Forelimb muscle (tissue), 1 donor: ENCODE results near the gene CCDC142. TPM values are rescaled to one million over a fixed set of nuclear protein-coding genes. Genes with fewer than 3 reads are reported as not detected.
A peak's percentile ranks its signal among the peaks of the same experiment; 100 is the strongest.
"Not testable (repeated sequence)": the region's sequence is repeated elsewhere in the genome, so short reads cannot be mapped to it uniquely, and the experiment has no call there.

Source experiments
- DNase-seq: peaks from one replicate; pipeline ENCODE4 v3.0.0-alpha.2; 2013; ENCODE audit warnings: low read depth
- polyA plus RNA-seq: library from polyadenylated mRNA; unstranded; fragments of 120-200 nt; gene quantifications from one replicate; pipeline ENCODE4 v1.2.1, GENCODE V29; 2013; ENCODE audit not compliant: insufficient read length

CCDC142 gene
- polyA plus RNA-seq, 1 donor = 9.9 TPM

DNA sequence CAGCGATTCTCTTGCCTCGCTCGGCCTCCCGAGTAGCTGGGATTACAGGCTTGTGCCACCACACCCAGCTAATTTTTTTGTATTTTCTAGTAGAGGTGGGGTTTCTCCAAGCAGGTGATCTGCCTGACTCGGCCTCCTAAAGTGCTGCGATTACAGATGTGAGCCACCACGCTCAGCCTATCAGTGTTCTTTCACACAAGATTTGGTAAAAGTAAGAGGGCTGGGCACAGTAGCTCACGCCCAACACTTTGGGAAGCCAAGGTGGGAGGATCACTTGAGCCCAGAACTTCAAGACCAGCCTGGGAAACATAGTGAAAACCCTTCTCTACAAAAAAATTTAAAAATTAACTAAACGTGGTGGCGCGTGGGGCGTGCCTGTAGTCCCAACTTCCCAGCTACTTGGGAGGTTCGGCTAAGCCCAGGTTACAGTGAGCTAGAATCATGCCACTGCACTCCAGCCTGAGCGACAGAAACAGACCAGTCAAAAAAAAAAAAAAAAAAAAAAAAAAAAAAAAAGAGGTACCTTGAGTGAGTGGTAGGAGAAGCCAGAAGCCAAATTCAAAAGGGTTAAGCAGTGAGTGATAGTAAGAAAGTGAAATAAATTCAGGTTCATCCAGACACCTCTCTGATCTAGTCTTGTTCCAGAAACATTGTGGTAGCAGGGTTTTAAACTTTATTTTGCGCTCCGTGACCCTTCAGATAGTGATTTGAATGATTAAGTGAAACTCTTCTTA, 11.3 kb downstream of the CCDC142 start:
- DNase-seq = no peak

DNA sequence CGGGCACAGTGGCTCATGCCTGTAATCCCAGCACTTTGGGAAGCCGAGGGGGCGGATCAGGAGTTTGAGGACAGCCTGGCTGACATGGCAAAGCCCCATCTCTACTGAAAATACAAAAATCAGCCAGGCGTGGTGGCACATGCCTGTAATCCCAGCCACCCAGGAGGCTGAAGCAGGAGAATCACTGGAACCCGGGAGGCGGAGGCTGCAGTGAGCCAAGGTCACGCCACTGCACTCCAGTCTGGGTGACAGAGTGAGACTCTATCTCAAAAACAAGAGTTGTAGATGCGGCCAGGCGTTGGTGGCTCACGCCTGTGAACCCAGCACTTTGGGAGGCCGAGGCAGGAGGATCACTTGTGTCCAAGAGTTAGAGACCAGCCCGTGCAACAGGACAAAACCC, 12.1 kb downstream of the CCDC142 start:
- not testable (repeated sequence) for DNase-seq

DNA sequence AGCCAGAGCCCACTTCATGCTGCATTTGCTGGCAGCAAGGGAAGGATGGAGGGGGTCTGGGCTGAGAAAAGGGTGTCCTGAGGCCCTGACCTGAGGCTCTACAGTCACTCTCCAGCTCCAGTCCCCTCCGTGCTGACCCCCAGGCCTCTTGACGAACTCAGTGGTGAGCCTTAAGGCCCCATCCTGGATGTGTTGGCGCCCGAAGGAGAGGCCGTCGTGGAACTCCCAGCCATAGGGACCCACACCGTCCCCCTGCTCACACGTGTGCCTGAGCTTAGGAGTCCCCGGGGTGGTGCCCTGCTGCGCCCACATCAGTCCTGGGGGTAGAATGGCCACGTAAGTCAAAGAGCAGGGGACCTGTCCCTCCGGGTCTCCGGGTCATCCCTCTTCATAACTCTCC, 18.4 kb downstream of the CCDC142 start:
- DNase-seq = no peak

- DNase-seq = no peak
These were observed 20.1 kb downstream of the CCDC142 start for GRCh38 chr2:74462786-74463105.

GRCh38 chr2:74462054-74462785, 20.6 kb downstream of the CCDC142 start:
- no peak for DNase-seq

DNA sequence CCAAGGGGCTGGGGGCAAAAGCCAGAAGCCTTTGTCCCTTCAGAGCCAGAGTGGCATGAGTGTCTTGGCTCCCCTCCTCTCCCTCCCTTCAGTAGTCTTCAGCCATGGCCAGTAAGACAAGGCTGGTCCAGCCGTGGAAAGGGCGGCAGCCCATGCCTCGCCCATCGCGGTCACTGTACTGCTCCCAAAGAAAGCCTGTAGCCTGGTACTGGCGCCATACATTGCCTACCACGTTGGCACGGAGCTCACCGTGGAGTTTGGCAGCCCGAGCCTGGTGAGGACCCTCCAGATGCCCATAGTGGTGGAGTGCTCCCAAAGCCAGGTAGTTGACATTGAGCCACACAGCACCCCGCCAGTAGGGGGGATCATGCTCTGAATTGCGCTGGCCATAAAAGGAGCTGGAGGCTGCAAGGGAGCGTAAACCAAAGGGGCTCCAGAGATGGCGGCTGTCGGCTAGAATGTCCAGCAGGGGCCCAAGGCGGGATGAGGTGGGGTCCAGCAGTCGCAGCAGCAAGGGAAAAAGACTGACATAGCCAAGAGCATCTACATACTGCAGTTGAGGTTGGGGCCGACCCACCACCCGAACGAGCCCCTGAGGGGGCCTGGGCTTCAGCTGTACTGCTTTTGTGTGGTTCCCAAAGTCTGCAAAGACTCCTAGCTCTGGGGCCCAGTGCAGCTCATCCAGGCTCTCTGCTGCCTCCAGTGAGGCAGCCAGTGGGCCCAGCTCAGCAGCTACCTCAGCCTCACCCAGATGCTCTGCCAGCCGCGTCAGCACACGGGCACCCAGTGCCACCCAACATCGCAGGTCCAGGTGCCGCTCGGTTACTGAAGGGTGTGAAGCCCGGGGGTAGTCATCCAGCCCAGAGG, 21.4 kb downstream of the CCDC142 start:
- DNase-seq = no peak

- DNase-seq = not testable (repeated sequence)
These were observed 22.6 kb downstream of the CCDC142 start for GRCh38 chr2:74460187-74460586.

DNA sequence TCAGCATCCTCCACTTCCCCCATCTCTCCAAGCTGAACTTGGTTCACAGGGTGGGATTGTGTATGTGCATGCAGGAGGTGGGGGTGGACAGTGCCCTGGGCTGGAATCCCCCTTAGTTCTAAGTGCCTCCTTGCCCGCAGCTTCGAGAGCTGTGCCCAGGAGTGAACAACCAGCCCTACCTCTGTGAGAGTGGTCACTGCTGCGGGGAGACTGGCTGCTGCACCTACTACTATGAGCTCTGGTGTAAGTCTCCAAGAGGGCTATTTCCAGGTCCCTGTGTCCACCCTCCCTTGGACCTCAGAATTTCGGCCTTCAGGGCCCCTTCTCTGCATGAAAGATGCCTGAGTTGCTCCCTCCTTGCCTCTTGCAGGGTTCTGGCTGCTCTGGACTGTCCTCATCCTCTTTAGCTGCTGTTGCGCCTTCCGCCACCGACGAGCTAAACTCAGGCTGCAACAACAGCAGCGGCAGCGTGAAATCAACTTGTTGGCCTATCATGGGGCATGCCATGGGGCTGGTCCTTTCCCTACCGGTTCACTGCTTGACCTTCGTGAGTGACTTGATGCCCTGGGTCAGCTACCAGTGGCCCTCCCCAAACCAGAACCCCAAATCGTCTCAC, 23.2 kb downstream of the CCDC142 start:
- DNase-seq = not testable (repeated sequence)

DNA sequence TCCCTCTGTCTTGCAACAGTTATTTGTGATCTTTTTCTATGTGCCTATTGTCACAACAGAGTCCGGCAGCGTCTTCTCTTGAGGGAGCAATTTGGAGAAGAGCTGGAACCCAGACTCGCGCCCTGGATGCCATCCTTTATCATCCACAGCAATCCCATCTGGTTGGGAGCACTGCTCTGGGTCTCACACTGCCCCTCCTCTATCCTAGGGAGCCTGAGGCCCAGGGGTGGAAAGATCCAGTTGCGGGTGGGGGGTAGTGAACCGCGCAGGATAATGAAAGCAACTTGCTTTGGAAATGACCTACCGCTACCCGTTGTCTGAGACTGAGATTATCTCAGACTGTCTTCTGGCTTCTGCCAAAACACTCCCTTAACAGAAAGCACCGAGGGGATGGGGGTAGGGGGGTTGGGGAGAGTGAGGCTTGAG, 23.8 kb downstream of the CCDC142 start:
- DNase-seq = no peak

DNA sequence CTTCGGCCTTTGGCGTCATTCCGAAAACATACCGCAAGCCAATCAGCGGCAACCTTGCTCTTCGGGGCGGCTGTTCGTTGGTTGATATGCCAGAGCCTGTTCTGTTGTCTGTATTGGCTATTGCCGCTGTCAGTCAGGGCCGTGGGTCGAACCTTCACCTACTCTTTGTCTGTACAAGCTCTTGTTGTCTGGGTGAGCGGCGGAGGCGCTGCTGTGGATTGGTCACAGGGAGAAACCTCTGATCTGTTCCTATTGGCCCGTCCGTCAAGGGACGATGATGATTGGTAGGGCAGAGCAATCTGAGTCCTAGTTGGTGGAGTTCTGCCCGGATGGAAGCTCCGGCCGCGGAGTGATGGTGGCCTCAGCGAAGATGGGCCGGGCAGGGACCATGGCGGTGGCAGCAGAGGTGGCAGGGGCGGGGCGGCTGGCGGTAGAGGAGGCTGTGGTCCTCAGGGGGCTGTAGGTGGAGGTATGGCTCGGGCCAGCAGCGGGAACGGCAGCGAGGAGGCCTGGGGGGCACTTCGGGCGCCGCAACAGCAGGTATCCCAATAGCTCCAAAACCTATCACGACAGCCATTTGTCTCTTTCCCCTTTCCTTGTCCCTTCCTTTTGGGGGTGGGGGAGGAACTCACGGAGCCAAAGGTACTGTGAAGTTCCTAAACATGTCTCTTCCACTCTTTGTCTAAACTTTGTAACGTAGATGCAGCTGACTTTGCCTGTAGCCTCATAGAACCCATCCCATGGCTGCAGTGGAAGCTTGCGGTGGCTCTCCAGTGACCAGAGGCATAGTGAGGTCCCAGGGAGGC, 24.5 kb downstream of the CCDC142 start, which contains the start of gene WBP1:
Gene WBP1 (plus strand): TSS at position 307 of the 806 bp plus-strand sequence. CDS start 165 bp downstream, at position 472.
- peak; percentile 100 for DNase-seq

GRCh38 chr2:74457549-74458131, 25.2 kb downstream of the CCDC142 start:
- no peak for DNase-seq

DNA sequence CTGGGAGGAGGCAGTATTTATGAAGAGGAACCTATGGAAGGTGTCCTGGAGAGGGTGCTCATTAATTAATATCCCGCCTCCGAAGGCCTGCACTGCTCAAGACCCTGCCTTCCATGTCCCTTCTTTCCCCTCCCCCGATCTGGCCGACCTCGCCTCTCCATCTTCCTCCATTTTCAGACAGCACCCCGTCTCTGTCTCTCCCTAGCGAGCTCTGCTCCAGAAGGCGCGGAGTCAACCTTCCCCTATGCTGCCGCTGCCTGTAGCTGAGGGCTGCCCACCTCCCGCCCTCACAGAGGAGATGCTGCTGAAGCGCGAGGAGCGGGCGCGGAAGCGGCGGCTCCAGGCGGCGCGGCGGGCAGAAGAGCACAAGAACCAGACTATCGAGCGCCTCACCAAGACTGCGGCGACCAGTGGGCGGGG, 25.7 kb downstream of the CCDC142 start:
- no peak for DNase-seq

DNA sequence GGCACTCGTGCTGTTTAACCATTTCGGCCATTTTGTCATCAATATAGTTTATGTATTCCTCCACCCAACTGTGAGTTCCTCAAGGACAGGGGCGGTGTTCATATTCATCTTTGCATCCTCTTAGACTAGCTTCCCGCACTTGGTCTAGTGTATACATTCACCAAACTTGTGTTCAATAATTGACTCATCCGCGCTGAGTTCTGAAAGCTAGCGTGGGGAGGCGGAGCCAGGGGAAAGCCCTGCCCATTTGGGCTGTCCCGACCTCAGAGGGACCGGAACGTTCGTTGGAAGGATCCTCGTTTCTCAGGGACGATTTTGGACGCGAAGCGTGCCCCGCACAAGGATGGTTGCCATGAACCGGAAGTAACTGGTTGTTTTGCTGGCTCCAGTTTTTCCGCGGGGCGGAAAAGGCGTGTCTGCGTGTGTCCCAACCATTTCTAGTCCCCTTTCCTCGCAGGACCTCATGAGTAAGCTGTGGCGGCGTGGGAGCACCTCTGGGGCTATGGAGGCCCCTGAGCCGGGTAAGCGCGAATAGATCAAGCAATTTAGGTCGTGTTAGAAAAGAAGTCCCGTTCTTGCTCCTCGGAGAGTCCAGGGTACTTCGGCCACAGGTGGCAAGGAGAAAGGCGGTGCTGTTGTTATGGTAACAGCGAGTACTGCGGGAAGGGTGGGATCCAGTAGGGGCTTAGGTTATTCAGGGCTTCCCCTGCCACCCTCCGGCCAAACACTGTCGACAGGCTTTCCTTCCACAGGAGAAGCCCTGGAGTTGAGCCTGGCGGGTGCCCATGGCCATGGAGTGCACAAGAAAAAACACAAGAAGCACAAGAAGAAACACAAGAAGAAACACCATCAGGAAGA, 27.9 kb downstream of the CCDC142 start, which contains the start of gene INO80B:
Gene INO80B (plus strand): TSS at position 434 of the 858 bp plus-strand sequence. CDS start 30 bp downstream, at position 464.
- peak; percentile 98 for DNase-seq

DNA sequence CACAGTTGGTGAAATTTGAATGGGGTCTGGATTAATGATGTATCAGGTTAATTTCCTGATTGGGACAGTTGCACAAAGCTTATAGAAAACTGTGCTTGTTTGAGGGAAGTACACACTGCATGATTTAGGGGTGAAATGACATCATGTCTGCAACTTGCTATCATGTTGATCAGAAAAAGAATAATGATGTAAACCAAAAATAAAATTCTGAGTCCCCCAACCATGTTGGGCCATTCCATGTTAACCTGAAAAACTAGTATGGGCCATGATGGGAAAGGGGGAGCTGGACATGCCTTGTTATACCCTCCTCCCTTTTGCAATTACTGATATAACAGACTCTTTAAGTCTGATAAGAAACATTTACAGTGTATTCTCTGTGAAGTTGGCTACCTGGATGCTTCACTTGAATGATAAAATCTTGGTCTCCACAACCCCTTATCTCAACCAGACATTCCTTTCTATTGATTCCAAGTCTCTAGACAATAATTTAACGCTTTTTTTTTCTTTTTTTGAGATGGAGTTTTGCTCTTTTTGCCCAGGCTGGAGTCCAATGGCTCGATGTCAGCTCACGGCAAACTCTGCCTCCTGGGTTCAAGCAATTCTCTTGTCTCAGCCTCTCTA, 32.1 kb downstream of the CCDC142 start:
- DNase-seq = no peak

- DNase-seq = no peak
These were observed 34.0 kb downstream of the CCDC142 start for GRCh38 chr2:74448771-74449170.

DNA sequence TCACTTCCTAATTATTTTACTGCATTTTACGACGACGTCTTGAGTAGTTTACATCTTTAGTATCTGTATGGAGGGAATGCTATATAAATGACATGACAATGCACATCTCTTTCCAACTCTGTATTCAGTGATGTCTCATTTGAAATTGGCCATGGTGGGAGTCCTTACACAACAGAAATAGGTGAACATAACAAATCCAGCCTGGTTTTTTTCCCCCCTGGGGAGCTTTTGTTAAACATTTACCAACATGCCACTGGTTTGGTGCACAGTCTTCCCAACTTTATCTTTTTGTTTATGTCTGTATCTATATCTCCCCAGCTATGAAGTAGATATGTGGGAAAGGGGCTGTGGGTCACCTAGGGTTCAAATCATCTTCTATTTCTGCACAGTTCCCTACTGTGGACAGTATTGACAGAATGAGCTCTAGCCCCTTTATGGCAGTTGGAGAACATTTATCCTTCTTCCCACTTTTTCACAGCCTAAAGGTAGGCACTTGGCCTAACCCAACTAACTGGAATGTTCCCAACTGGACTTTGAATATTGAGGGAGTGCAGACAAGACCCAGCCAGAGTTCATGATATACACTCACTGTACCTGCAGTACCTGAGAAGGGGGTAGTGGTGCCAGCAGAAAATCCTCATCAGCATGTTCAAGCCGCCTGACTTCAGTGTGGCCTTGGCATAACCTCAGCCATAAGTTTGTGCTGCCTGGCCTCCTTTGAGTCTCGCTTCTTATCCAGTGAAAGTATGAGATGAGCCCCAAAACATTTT, 35.4 kb downstream of the CCDC142 start:
- DNase-seq = no peak

DNA sequence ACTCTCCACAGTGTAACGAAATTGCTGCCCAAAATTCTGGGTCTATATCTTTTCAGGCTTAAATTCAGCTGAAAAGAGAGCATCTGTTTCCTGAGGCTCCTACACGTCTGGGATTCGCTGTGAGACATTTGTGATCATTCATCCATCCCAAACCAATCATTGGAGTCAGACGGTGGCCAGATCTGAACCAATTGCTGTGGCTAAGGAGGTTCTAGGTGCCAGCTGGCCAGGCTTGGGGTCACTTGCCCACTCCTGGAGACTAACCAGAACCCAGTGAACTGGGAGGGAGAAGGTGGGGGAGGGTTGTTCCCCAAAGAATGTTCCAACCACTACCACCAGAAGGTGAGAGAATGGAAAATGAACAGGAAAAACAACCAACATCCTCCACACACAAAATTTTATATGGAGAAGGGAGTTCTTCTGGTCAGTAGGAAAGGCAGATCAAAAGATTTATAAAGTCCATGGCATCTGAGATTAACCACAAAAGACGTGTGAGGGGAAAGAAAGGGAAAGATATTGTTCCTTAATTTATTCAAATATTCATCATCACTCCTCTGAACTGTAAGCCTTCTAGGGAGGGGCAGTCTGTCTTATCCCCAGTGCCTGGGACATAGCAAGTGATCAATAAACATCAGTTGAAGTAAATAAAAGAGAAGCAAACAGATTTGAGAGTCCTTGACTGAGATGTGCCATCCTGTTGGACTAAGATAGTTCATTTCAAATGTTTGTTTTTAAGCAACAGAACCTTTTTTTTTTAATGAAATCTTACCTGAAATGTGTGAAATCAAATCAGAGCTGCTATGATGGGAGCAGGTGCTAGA, 38.1 kb downstream of the CCDC142 start:
- no peak for DNase-seq
